Measurements from ENCODE around the gene SRP68.

Gene SRP68

GRCh38 chr17:76072148-76072858, at the start of gene SRP68:
TSS of gene SRP68 (minus strand) at chr17:76072517. CDS start at chr17:76072491, 26 bp downstream.
- peak; percentile 92 for DNase-seq

- no peak for DNase-seq
Measured at GRCh38 chr17:76121932-76122430, 49.7 kb upstream of the SRP68 start.

- no peak for DNase-seq
Measured at GRCh38 chr17:76120658-76121008, 48.3 kb upstream of the SRP68 start.

GRCh38 chr17:76119409-76120371, 47.4 kb upstream of the SRP68 start:
- no peak for DNase-seq

- no peak for DNase-seq
Measured at GRCh38 chr17:76115138-76115754, 42.9 kb upstream of the SRP68 start.

GRCh38 chr17:76111956-76112355, 39.6 kb upstream of the SRP68 start:
- no peak for DNase-seq

GRCh38 chr17:76107509-76107908, 35.2 kb upstream of the SRP68 start:
- peak; percentile 17 for DNase-seq

- no peak for DNase-seq
Measured at GRCh38 chr17:76106703-76107102, 34.4 kb upstream of the SRP68 start.

- no peak for DNase-seq
Measured at GRCh38 chr17:76104896-76105231, 32.5 kb upstream of the SRP68 start.

- DNase-seq, result no peak
Measured at GRCh38 chr17:76104140-76104895, 32.0 kb upstream of the SRP68 start.

GRCh38 chr17:76103274-76104139, 31.2 kb upstream of the SRP68 start, which contains the start of gene EXOC7:
TSS of gene EXOC7 (minus strand) at chr17:76103787. CDS start at chr17:76103692, 95 bp downstream.
- peak; percentile 90 for DNase-seq

GRCh38 chr17:76102944-76103273, 30.6 kb upstream of the SRP68 start:
- DNase-seq, result no peak

- DNase-seq, result no peak
Measured at GRCh38 chr17:76097716-76098295, 25.5 kb upstream of the SRP68 start.

GRCh38 chr17:76095943-76096342, 23.6 kb upstream of the SRP68 start:
- DNase-seq, result no peak

- DNase-seq, result no peak
Measured at GRCh38 chr17:76094046-76094445, 21.7 kb upstream of the SRP68 start.

- DNase-seq, result no peak
Measured at GRCh38 chr17:76092526-76093413, 20.5 kb upstream of the SRP68 start.

GRCh38 chr17:76091526-76092286, 19.4 kb upstream of the SRP68 start:
- DNase-seq, result no peak

- no peak for DNase-seq
Measured at GRCh38 chr17:76090517-76091129, 18.3 kb upstream of the SRP68 start.
